ENCODE results near the gene RAD51B. TPM values are rescaled to one million over a fixed set of nuclear protein-coding genes. Genes with fewer than 3 reads are reported as not detected.

Gene RAD51B
- total and polyA plus RNA-seq, 3 donors from 2014 or later, result 5.5 to 22.5 (median 19.1) TPM

DNA sequence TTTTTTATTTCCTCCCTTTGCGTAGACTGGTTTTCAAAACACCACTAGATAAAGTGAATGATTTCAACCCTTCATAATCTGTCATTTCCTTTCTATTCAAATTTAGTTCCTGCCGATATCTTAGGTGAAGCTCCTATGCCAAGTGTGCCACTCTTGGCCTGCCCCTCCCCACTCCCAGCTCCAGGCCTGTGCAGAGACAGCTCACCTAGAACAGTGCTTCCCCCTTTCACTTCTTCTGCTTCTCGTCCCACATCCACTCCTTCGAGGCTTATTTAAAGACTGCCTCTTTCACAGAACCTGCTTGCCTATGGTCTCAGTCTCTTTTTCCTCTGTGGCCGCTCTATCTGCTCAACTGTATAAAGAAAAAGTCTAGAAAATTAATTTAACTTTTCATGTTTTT, 473.8 kb downstream of the RAD51B start:
- intact Hi-C loops (cut with DNase I; ENCODE audit: low total_unique reads), result no loop called here
- no peak for DNase-seq
- Histone ChIP-seq H3K27me3 (no peaks in the 10 kb centered on the region), H3K27ac (no peak overlapping the region), H3K4me1 (peaks cover 32% of the 10 kb centered on the region), H3K9me3 (no peaks in the 10 kb centered on the region), H3K36me3 (ENCODE audit: low read depth, missing control alignments) (no peaks in the 10 kb centered on the region), H3K4me3 (no peak overlapping the region)
- TF ChIP-seq, protein P1, sequence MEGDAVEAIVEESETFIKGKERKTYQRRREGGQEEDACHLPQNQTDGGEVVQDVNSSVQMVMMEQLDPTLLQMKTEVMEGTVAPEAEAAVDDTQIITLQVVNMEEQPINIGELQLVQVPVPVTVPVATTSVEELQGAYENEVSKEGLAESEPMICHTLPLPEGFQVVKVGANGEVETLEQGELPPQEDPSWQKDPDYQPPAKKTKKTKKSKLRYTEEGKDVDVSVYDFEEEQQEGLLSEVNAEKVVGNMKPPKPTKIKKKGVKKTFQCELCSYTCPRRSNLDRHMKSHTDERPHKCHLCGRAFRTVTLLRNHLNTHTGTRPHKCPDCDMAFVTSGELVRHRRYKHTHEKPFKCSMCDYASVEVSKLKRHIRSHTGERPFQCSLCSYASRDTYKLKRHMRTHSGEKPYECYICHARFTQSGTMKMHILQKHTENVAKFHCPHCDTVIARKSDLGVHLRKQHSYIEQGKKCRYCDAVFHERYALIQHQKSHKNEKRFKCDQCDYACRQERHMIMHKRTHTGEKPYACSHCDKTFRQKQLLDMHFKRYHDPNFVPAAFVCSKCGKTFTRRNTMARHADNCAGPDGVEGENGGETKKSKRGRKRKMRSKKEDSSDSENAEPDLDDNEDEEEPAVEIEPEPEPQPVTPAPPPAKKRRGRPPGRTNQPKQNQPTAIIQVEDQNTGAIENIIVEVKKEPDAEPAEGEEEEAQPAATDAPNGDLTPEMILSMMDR (IDR thresholded peaks at IDR 0.05), result no peak
- TF ChIP-seq POLR2A (IDR thresholded peaks at IDR 0.05), result no peak
- 56 to 69% methylated on average over 5 of the region's 5 CpGs for WGBS, 2 donors

DNA sequence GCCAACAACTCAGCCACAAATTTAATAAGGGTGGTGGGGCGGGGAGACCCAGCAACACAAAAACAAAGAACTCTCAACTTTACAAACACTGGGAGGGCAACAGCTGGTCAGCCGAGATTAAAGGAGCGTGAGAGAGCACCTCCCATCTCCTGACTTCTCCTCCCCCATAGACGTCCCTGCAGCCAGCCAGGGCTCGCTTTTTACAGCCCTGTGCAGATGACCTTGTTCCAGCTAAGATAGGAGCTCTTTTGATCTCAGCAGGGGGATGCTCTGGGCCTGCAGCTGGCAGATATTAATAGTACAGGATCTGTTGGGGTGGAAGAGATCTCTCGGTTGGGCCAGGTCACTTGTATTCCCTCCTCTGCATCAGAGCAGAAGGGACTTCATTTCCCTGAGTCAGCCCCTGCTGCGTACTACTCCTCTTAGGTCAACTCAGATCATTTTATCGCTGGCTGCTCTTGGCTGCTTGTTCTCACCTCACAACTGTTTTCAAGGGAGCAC, 475.8 kb downstream of the RAD51B start:
- TF ChIP-seq, protein P1 (IDR thresholded peaks at IDR 0.05), result no peak
- no peak for TF ChIP-seq POLR2A (IDR thresholded peaks at IDR 0.05)
- 36 to 44% methylated on average over 8 of the region's 8 CpGs for WGBS, 2 donors
- Histone ChIP-seq H3K4me1 (peaks cover 32% of the 10 kb centered on the region), H3K27ac (peak overlapping the region; percentile 37 to 59), H3K9me3 (no peaks in the 10 kb centered on the region), H3K27me3 (no peaks in the 10 kb centered on the region), H3K4me3 (no peak overlapping the region), H3K36me3 (ENCODE audit: low read depth, missing control alignments) (no peaks in the 10 kb centered on the region)
- peak; percentile 83 for DNase-seq
- intact Hi-C loops (cut with DNase I; ENCODE audit: low total_unique reads), result no loop called here

DNA sequence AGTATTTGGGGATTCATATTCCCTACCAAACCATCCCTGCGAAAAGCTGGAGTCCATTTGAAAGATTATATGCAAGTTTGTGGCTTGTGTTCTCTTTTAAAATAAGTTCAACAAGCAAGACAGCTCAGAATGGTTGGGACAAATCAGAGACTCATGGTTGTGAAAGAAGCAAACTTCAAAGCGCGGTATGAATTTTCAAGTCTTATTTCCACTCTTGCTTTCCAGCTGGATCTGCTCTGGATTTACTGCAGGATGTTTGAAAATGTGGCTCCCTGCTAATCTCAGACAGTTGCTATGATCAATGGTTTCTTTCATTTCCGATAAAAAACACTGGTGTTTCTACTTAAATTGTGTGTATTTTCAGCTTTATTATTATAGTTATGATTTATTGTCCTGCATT, 477.5 kb downstream of the RAD51B start:
- Histone ChIP-seq H3K36me3 (ENCODE audit: low read depth, missing control alignments) (no peaks in the 10 kb centered on the region), H3K4me1 (peaks cover 29% of the 10 kb centered on the region), H3K9me3 (no peaks in the 10 kb centered on the region), H3K27me3 (no peaks in the 10 kb centered on the region), H3K4me3 (no peak overlapping the region), H3K27ac (peak overlapping the region in 1 of 2 donors; percentile 20)
- WGBS, 2 donors, result 83 to 91% methylated on average over 4 of the region's 4 CpGs
- intact Hi-C loops (cut with DNase I; ENCODE audit: low total_unique reads), result no loop called here
- TF ChIP-seq, protein P1 (IDR thresholded peaks at IDR 0.05), result no peak
- no peak for TF ChIP-seq POLR2A (IDR thresholded peaks at IDR 0.05)
- no peak for DNase-seq

DNA sequence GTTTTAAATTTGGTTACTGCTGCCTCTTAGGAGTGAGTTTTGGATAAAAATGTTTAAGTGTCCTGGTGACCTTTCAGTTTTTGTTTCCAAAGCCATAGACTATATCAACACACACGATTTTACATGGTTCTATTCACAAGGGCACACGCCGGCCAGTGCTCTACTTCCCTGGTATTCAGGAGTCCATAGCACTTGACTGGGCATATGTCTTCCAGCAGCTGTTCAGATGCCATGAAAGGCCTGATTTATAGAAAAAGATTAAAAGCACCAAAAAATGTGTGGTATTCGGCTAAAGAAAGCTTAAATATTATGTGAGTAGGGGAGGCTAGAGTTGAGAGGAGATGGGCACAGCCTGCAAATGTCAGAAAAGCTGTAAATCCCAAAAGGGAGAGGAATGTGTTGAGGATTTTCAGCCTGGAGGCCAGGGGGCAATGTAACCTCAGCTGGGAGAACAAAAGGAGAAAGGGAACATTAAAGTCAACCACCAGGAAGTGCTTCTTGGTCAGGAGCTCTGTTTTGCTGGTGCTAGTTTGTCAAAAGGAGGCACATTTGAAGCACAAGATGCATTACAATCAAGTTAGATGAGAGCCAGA, 478.4 kb downstream of the RAD51B start:
- TF ChIP-seq, protein P1 (IDR thresholded peaks at IDR 0.05), result peak in 1 of 3 experiments; percentile 10
- TF ChIP-seq POLR2A (IDR thresholded peaks at IDR 0.05), result no peak
- H3K27ac ChIP-seq, result no peak overlapping the region
- intact Hi-C loops (cut with DNase I; ENCODE audit: low total_unique reads), result no loop called here
- no peaks in the 10 kb centered on the region for H3K36me3 ChIP-seq (ENCODE audit: low read depth, missing control alignments)
- no peaks in the 10 kb centered on the region for H3K27me3 ChIP-seq
- 78 to 86% methylated on average over 4 of the region's 4 CpGs for WGBS, 2 donors
- peaks cover 24% of the 10 kb centered on the region for H3K4me1 ChIP-seq
- no peak for DNase-seq
- H3K9me3 ChIP-seq, result no peaks in the 10 kb centered on the region
- no peak overlapping the region for H3K4me3 ChIP-seq

DNA sequence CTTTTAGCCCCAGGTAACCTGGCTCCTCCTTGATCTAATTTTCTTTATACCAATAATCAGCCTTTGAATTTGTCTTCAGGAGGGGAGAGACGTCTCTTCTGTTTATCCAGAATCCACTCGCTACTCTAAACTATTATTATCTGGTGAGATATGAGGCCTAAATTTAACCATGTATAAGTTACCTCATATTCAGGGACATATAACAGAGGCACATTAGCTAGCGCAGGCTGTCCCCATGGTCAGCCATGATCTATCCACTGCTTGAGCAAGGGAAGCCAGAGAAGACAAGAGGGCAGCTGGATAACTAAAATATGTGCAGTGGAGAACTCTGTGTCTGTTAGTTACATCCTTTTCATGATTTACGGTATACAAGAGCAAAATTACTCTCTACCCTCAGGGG, 481.0 kb downstream of the RAD51B start:
- WGBS, 2 donors, result 72 to 75% methylated on average over 4 of the region's 4 CpGs
- TF ChIP-seq, protein P1 (IDR thresholded peaks at IDR 0.05), result no peak
- no peak for TF ChIP-seq POLR2A (IDR thresholded peaks at IDR 0.05)
- H3K9me3 ChIP-seq, result no peaks in the 10 kb centered on the region
- peaks cover 11% of the 10 kb centered on the region for H3K4me1 ChIP-seq
- intact Hi-C loops (cut with DNase I; ENCODE audit: low total_unique reads), result no loop called here
- H3K27me3 ChIP-seq, result no peaks in the 10 kb centered on the region
- H3K27ac ChIP-seq, result no peak overlapping the region
- DNase-seq, result no peak
- H3K4me3 ChIP-seq, result no peak overlapping the region
- H3K36me3 ChIP-seq (ENCODE audit: low read depth, missing control alignments), result no peaks in the 10 kb centered on the region
